DND-41 (cell line): ENCODE results near the gene SORT1.

Experiments
- EZH2 ChIP-seq: IDR thresholded peaks from 3 replicates; pipeline ENCODE4 v1.6.1; 2012; ENCODE audit warnings: borderline replicate concordance, low read depth, mild to moderate bottlenecking, moderate library complexity, low read length, inconsistent platforms; ENCODE audit not compliant: severe bottlenecking
- TF ChIP-seq, protein P1 (sequence below): IDR thresholded peaks from 2 replicates; pipeline ENCODE4 v1.5.1; 2012; ENCODE audit warnings: borderline replicate concordance, low read length, moderate library complexity, mild to moderate bottlenecking; ENCODE audit not compliant: poor library complexity, severe bottlenecking; ENCODE audit errors: extremely low read depth

DNA sequence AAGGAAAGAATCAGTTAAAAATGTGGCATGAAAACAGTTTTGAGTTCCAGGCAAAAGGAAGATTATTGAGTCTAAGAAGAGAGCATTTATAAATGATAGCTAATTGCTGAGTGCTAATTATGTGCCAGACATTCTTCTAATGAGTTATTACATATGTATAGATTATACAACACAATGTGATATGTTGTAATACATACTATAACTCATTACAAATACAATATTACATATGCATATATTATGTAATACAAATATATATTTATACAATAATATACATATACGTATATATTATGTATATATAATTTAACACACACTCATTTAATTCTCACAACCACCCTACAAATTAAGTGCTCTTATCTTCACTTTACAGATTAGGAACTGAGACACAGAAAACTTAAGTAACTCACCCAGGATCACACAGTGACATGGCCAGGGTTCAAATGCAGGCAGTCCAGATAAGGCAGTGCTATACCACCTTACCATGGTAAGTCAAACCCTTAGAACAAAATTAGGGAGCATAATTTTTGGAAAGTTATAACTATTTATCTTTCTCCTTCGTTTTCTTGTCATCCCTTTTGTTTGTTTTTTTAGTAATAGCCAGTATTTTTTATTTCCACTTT, 4.0 kb downstream of the SORT1 start:
- TF ChIP-seq, protein P1, sequence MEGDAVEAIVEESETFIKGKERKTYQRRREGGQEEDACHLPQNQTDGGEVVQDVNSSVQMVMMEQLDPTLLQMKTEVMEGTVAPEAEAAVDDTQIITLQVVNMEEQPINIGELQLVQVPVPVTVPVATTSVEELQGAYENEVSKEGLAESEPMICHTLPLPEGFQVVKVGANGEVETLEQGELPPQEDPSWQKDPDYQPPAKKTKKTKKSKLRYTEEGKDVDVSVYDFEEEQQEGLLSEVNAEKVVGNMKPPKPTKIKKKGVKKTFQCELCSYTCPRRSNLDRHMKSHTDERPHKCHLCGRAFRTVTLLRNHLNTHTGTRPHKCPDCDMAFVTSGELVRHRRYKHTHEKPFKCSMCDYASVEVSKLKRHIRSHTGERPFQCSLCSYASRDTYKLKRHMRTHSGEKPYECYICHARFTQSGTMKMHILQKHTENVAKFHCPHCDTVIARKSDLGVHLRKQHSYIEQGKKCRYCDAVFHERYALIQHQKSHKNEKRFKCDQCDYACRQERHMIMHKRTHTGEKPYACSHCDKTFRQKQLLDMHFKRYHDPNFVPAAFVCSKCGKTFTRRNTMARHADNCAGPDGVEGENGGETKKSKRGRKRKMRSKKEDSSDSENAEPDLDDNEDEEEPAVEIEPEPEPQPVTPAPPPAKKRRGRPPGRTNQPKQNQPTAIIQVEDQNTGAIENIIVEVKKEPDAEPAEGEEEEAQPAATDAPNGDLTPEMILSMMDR = no peak
- no peak for TF ChIP-seq EZH2
